Neural cell (in vitro differentiated cells): ENCODE measurements around the gene CYP3A5. TPM values are rescaled to one million over a fixed set of nuclear protein-coding genes. Genes with fewer than 3 reads are reported as not detected.

ENCODE experiments used
- H2AFZ ChIP-seq: fragments of 200-600, 300-800 bp; sonication (generic), shearing (Covaris generic); 2 replicates; pipeline ENCODE4 v1.6.0; 2014; ENCODE audit warnings: low read depth, mild to moderate bottlenecking, antibody characterized with exemption, low read length, moderate library complexity
- H3F3A ChIP-seq: fragments of 200-600 bp; shearing (Covaris generic); 2 replicates; pipeline ENCODE4 v1.6.1; 2016; ENCODE audit warnings: mild to moderate bottlenecking, moderate library complexity, mixed read lengths, antibody characterized with exemption, low read length; ENCODE audit not compliant: insufficient read depth, poor library complexity, severe bottlenecking
- H3K27ac ChIP-seq: fragments of 200-600, 300-800 bp; sonication (generic), shearing (Covaris generic); 2 replicates; pipeline ENCODE4 v1.5.1; 2014; ENCODE audit warnings: mild to moderate bottlenecking, low read length, moderate library complexity
- H3K27me3 ChIP-seq: fragments of 300-800, 200-600 bp; sonication (generic), shearing (Covaris generic); 2 replicates; pipeline ENCODE4 v1.6.0; 2014; ENCODE audit warnings: mild to moderate bottlenecking, low read depth, low read length, moderate library complexity; ENCODE audit not compliant: insufficient read depth
- H3K36me3 ChIP-seq: fragments of 300-800, 200-600 bp; sonication (generic), shearing (Covaris generic); 2 replicates; pipeline ENCODE4 v1.5.1; 2014; ENCODE audit warnings: mild to moderate bottlenecking, antibody characterized with exemption, low read length, moderate library complexity; ENCODE audit not compliant: insufficient read depth
- H3K4me2 ChIP-seq: fragments of 300-800, 200-600 bp; sonication (generic), shearing (Covaris generic); 2 replicates; pipeline ENCODE4 v1.6.0; 2014; ENCODE audit warnings: mild to moderate bottlenecking, low read length
- H3K4me3 ChIP-seq: fragments of 300-800, 200-600 bp; sonication (generic), shearing (Covaris generic); 2 replicates; pipeline ENCODE4 v1.5.1; 2014; ENCODE audit warnings: mild to moderate bottlenecking, low read length, moderate library complexity
- H3K79me2 ChIP-seq: fragments of 200-600 bp; shearing (Covaris generic); replicated peaks from 2 replicates; pipeline ENCODE4 v1.6.0; 2014; ENCODE audit warnings: mild to moderate bottlenecking, low read length, moderate library complexity; ENCODE audit not compliant: insufficient read depth
- H3K9ac ChIP-seq: fragments of 300-800, 200-600 bp; sonication (generic), shearing (Covaris generic); 2 replicates; pipeline ENCODE4 v1.6.1; 2016; ENCODE audit warnings: mild to moderate bottlenecking, low read length, mixed read lengths
- H3K9me2 ChIP-seq: fragments of 200-600 bp; shearing (Covaris generic); 2 replicates; pipeline ENCODE4 v1.6.1; 2016; ENCODE audit warnings: mild to moderate bottlenecking, low read length, mixed read lengths; ENCODE audit not compliant: insufficient read depth
- H3K9me3 ChIP-seq: fragments of 200-600, 300-800 bp; sonication (generic), shearing (Covaris generic); 2 replicates; pipeline ENCODE4 v1.6.1; 2016; ENCODE audit warnings: mild to moderate bottlenecking, mixed run types, low read length, moderate library complexity, mixed read lengths
- H4K20me1 ChIP-seq: fragments of 200-600 bp; shearing (Covaris generic); 2 replicates; pipeline ENCODE4 v1.6.1; 2016; ENCODE audit warnings: mild to moderate bottlenecking, mixed run types; ENCODE audit not compliant: insufficient read depth
- EP300 ChIP-seq: fragments of 450-650 bp; conservative IDR thresholded peaks from 2 replicates; pipeline ENCODE4 v1.6.1; 2014; ENCODE audit warnings: antibody characterized with exemption, mild to moderate bottlenecking, moderate library complexity; ENCODE audit not compliant: poor library complexity, severe bottlenecking
- EZH2 ChIP-seq: fragments of 200-600, 300-800 bp; shearing (Covaris generic), sonication (generic); IDR thresholded peaks from 2 replicates; pipeline ENCODE4 v1.6.1; 2014; ENCODE audit warnings: antibody characterized with exemption, low read length, borderline replicate concordance, mild to moderate bottlenecking; ENCODE audit not compliant: insufficient read depth, poor library complexity, severe bottlenecking
- MXI1 ChIP-seq: fragments of 450-650 bp; conservative IDR thresholded peaks from 2 replicates; pipeline ENCODE4 v1.6.1; 2014; ENCODE audit warnings: antibody characterized with exemption, mild to moderate bottlenecking; ENCODE audit not compliant: poor library complexity, severe bottlenecking
- RAD21 ChIP-seq: fragments of 450-650 bp; conservative IDR thresholded peaks from 2 replicates; pipeline ENCODE4 v1.6.1; 2014; ENCODE audit warnings: antibody characterized with exemption, mild to moderate bottlenecking, moderate library complexity
- SMC3 ChIP-seq: fragments of 450-650 bp; conservative IDR thresholded peaks from 2 replicates; pipeline ENCODE4 v1.6.1; 2014; ENCODE audit warnings: antibody characterized with exemption, mild to moderate bottlenecking, moderate library complexity; ENCODE audit not compliant: poor library complexity
- TAF1 ChIP-seq: IDR thresholded peaks from 2 replicates; pipeline ENCODE4 v1.6.1; 2012; ENCODE audit warnings: low read depth
- polyA plus RNA-seq: library from polyadenylated mRNA; depleted of rRNA; stranded (reverse); fragments of >200 nt; gene quantifications from 2 replicates; pipeline ENCODE4 v1.2.3, GENCODE V29; 2014
- TF ChIP-seq, protein P1 (sequence below): IDR thresholded peaks from 2 replicates; pipeline ENCODE4 v1.6.1; 2012; ENCODE audit warnings: borderline replicate concordance
- TF ChIP-seq, protein P2 (sequence below): fragments of 450-650 bp; IDR thresholded peaks from 2 replicates; pipeline ENCODE4 v1.5.1; 2014; ENCODE audit warnings: antibody characterized with exemption, mild to moderate bottlenecking, moderate library complexity; ENCODE audit not compliant: poor library complexity, severe bottlenecking

Gene CYP3A5
- polyA plus RNA-seq, 1 donor from 2014 or later, result not detected

DNA sequence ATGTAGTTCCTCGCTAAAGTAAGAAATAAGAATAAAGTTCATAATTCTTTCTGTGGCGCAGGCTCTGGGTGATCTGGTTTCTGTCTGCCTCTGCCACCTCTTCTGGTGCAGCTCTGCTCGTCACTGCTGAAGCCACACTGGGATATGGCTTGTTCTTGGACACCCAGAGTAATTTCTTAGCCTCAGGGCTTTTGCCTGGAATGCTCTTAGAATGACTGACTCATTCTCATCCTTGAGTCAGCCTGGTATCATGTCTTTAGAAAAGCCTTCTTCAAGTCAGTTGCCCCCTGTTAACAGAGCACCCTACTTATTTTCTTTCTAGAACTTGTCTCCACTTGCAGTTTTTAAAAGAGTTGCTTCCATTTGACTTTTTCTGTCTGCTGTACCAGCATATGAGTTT lies 61.1 kb downstream of the CYP3A5 start:
- no peak overlapping the region for H3K4me2 ChIP-seq
- H4K20me1 ChIP-seq, result no peaks in the 10 kb centered on the region
- peaks cover 16% of the 10 kb centered on the region for H3K79me2 ChIP-seq
- H3K9ac ChIP-seq, result no peak overlapping the region
- H3K4me3 ChIP-seq, result peak overlapping the region; percentile 99
- H3K9me2 ChIP-seq, result no peaks in the 10 kb centered on the region
- TF ChIP-seq, protein P1, sequence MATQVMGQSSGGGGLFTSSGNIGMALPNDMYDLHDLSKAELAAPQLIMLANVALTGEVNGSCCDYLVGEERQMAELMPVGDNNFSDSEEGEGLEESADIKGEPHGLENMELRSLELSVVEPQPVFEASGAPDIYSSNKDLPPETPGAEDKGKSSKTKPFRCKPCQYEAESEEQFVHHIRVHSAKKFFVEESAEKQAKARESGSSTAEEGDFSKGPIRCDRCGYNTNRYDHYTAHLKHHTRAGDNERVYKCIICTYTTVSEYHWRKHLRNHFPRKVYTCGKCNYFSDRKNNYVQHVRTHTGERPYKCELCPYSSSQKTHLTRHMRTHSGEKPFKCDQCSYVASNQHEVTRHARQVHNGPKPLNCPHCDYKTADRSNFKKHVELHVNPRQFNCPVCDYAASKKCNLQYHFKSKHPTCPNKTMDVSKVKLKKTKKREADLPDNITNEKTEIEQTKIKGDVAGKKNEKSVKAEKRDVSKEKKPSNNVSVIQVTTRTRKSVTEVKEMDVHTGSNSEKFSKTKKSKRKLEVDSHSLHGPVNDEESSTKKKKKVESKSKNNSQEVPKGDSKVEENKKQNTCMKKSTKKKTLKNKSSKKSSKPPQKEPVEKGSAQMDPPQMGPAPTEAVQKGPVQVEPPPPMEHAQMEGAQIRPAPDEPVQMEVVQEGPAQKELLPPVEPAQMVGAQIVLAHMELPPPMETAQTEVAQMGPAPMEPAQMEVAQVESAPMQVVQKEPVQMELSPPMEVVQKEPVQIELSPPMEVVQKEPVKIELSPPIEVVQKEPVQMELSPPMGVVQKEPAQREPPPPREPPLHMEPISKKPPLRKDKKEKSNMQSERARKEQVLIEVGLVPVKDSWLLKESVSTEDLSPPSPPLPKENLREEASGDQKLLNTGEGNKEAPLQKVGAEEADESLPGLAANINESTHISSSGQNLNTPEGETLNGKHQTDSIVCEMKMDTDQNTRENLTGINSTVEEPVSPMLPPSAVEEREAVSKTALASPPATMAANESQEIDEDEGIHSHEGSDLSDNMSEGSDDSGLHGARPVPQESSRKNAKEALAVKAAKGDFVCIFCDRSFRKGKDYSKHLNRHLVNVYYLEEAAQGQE, result no peak
- no peaks in the 10 kb centered on the region for H3K9me3 ChIP-seq
- H3F3A ChIP-seq, result no peaks in the 10 kb centered on the region
- H3K27me3 ChIP-seq, result no peaks in the 10 kb centered on the region
- no peak overlapping the region for H2AFZ ChIP-seq
- H3K27ac ChIP-seq, result no peak overlapping the region
- peaks cover 6% of the 10 kb centered on the region for H3K36me3 ChIP-seq

DNA sequence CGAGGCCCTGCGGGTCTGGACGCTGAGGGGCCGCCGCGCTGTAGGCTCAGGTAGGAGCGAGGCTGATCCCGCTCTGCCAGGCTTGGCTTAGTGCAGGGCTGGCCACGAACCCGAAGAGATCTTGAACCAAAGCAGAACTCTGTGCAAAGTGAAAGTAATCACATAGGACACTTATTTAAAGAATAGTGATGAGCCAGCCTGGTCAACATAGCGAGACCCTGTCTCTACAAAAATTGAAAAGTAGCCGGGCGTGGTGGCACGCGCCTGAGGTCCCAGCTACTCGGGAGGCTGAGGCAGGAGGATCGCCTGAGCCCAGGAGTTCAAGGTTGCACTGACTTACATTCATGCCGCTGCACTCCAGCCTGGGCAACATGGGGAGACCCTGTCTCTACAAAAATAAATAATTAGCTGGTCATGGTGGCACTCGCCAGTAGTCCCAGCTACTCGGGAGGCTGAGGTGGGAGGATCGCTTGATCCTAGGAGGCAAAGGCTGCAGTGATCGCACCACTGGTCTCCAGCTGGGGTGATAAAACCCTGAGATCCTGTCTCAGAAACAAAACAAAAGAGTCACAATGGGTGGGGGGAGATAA lies 62.5 kb downstream of the CYP3A5 start:
- Histone ChIP-seq H3K27me3 (no peaks in the 10 kb centered on the region), H3K4me2 (peak overlapping the region; percentile 43), H3F3A (no peaks in the 10 kb centered on the region), H3K27ac (peak overlapping the region; percentile 83), H3K4me3 (peak overlapping the region; percentile 99), H3K9ac (peak overlapping the region; percentile 94), H2AFZ (peak overlapping the region; percentile 84), H3K9me2 (no peaks in the 10 kb centered on the region), H3K9me3 (no peaks in the 10 kb centered on the region), H3K36me3 (peaks cover 6% of the 10 kb centered on the region), H3K79me2 (peaks cover 16% of the 10 kb centered on the region), H4K20me1 (no peaks in the 10 kb centered on the region)
- TF ChIP-seq, protein P2, sequence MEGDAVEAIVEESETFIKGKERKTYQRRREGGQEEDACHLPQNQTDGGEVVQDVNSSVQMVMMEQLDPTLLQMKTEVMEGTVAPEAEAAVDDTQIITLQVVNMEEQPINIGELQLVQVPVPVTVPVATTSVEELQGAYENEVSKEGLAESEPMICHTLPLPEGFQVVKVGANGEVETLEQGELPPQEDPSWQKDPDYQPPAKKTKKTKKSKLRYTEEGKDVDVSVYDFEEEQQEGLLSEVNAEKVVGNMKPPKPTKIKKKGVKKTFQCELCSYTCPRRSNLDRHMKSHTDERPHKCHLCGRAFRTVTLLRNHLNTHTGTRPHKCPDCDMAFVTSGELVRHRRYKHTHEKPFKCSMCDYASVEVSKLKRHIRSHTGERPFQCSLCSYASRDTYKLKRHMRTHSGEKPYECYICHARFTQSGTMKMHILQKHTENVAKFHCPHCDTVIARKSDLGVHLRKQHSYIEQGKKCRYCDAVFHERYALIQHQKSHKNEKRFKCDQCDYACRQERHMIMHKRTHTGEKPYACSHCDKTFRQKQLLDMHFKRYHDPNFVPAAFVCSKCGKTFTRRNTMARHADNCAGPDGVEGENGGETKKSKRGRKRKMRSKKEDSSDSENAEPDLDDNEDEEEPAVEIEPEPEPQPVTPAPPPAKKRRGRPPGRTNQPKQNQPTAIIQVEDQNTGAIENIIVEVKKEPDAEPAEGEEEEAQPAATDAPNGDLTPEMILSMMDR, result no peak
- TF ChIP-seq EZH2 (no peak), MXI1 (no peak), EP300 (no peak), SMC3 (no peak), TAF1 (no peak), RAD21 (no peak)
